Liver (tissue), 2 donors: ENCODE data around the gene AGTRAP.

Experiments
- CTCF ChIP-seq: fragments of 150-350 bp; IDR thresholded peaks from 2 replicates; pipeline ENCODE4 v1.5.1; 2017; ENCODE audit warnings: improper control_type of control experiment, low read depth, low read length; ENCODE audit not compliant: missing input control
- MAX ChIP-seq: IDR thresholded peaks from 2 replicates; pipeline ENCODE4 v1.6.1; 2016; ENCODE audit warnings: antibody characterized with exemption
- donor health status: healthy.

GRCh38 chr1:11759791-11760190 is 23.9 kb downstream of the AGTRAP start:
- no peak for TF ChIP-seq MAX
- no peak for TF ChIP-seq CTCF
